GM21515 (cell line): ENCODE results near the gene U2AF1L4.
"Not testable (repeated sequence)": the region's sequence is repeated elsewhere in the genome, so short reads cannot be mapped to it uniquely, and the experiment has no call there.

Source experiments
- ATAC-seq: cut with Tn5 transposase; IDR thresholded peaks from one replicate; pipeline ENCODE4 v1.9.1; 2021; ENCODE audit not compliant: unreplicated experiment

The U2AF1L4 gene

DNA sequence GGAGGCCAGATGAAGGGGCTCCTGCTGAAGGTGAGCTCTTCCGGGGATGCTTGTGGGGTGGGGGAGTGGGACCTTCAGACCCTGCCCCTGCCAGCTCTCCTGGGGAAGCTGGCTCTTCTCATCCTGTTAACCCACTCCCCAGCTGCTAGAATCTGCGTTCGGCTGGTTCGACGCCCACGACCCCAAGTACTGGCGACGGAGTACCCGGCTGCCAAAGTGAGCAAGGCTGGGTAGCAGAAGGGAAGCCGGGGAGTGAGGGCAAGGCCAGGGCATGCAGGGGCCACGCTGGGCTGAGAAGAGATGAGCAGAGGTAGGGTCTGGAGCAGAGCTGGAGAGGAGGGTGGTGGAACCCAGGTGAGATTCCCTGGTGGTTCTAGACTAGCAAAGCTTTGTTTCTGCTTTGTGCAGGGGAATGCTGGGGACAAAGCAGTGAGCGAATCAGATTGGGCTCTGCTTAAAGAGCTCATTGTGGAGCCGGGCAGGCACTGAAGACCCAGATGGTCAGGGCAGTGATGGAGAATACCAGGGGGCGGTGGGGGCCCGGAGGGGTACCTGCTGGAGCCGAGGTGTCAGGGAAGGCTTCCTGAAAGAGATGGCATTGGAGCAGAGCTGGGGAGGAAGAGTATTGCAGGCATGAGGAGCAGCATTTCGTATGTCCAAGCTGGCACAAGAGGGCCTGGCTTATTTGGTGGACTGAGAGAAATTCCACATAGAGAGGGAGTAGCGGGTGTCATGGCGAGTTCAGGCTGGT lies 17.1 kb downstream of the U2AF1L4 start:
- no peak for ATAC-seq

DNA sequence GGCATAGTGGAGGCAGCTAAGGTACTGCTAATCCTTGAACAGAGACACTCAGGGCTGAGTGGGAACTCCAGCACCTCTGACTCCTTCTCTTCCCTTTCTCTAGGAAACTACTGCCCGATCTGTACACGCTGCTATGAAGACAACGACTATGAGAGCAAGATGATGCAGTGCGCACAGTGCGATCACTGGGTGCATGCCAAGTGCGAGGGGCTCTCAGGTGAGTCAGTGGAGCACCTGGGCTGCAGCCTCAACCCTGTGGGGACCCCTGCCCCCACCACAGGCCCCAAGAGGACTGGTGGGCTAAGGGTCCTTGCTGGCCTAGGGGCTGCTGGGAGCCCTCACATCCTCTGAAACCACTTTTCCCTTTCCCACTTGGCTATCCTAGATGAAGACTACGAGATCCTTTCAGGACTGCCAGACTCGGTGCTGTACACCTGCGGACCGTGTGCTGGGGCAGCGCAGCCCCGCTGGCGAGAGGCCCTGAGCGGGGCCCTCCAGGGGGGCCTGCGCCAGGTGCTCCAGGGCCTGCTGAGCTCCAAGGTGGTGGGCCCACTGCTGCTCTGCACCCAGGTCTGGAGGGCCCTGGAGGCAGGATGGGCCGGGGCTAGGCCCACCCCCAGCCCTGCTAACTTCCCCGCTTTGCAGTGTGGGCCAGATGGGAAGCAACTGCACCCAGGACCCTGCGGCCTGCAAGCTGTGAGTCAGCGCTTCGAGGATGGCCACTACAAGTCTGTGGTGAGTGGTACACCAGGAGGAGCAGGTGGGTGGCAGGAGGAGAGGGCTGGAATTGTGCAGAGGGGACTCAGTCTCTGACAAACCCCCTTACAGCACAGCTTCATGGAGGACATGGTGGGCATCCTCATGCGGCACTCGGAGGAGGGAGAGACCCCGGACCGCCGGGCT lies 17.9 kb downstream of the U2AF1L4 start:
- no peak for ATAC-seq

DNA sequence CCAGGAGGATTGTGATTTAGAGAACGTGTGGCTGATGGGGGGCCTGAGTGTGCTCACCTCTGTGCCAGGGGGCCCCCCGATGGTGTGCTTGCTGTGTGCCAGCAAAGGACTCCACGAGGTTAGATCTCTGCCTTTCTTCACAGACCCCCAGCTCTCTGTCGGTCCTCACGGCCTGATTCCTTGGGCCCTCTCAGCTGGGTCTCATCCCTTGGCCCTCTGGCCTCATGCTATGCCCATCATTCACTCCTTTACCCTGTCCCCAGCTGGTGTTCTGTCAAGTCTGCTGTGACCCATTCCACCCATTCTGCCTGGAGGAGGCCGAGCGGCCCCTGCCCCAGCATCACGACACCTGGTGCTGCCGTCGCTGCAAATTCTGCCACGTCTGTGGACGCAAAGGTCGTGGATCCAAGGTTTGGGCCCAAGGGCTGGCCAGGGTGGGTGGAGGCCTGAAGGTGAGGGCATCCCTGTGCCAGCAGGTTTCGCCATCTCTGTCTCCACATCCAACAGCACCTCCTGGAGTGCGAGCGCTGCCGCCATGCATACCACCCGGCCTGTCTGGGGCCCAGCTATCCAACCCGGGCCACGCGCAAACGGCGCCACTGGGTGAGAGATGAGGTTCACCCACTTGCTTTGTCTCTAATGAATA lies 19.9 kb downstream of the U2AF1L4 start:
- ATAC-seq = no peak

DNA sequence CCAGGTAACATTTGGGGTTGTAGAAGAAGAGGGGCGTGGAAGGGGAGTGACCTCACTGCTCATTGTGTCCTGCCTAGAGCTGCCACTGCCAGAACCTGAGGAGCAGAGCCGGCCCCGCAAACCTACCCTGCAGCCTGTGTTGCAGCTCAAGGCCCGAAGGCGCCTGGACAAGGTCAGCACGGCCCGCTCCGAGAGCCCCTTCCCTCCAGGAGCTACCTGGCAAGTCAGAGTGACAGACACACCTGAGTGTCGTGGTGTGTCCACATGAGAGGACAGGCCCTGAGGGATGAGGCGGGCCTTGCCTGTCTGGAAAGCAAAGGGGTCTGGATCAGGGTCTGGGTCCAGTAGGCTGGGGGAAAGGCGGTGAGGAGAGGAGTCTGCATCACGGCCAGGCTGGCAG lies 20.7 kb downstream of the U2AF1L4 start:
- no peak for ATAC-seq

- not testable (repeated sequence) for ATAC-seq
Measured at GRCh38 chr19:35724132-35724531, 21.1 kb downstream of the U2AF1L4 start.

- ATAC-seq = no peak
Measured at GRCh38 chr19:35723671-35724070, 21.5 kb downstream of the U2AF1L4 start.

- no peak for ATAC-seq
Measured at GRCh38 chr19:35722897-35723296, 22.3 kb downstream of the U2AF1L4 start.

DNA sequence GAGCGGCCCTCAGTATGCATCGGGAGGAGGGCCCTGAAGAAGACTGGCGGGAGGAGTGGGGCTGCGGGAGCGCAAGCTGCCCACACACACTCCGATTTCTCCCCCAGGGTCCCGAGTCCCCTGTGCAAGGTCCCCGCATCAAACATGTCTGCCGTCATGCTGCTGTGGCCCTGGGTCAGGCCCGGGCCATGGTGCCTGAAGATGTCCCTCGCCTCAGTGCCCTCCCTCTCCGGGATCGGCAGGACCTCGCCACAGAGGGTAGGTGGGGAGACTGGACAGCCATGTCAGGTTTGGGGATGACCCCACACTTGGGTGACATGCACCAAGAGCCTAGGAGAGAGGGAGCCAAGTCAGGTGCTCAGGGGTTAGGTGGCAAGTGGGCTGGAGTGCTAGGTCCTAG lies 22.8 kb downstream of the U2AF1L4 start:
- no peak for ATAC-seq

DNA sequence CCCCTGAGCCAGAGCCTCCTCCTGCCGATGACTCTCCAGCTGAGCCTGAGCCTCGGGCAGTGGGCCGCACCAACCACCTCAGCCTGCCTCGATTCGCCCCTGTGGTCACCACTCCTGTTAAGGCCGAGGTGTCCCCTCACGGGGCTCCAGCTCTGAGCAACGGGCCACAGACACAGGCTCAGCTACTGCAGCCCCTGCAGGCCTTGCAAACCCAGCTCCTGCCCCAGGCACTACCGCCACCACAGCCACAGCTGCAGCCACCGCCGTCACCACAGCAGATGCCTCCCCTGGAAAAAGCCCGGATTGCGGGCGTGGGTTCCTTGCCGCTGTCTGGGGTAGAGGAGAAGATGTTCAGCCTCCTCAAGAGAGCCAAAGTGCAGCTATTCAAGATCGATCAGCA lies 23.8 kb downstream of the U2AF1L4 start:
- no peak for ATAC-seq

- no peak for ATAC-seq
Measured at GRCh38 chr19:35720648-35721047, 24.6 kb downstream of the U2AF1L4 start.

GRCh38 chr19:35720163-35720524 lies 25.1 kb downstream of the U2AF1L4 start:
- no peak for ATAC-seq

DNA sequence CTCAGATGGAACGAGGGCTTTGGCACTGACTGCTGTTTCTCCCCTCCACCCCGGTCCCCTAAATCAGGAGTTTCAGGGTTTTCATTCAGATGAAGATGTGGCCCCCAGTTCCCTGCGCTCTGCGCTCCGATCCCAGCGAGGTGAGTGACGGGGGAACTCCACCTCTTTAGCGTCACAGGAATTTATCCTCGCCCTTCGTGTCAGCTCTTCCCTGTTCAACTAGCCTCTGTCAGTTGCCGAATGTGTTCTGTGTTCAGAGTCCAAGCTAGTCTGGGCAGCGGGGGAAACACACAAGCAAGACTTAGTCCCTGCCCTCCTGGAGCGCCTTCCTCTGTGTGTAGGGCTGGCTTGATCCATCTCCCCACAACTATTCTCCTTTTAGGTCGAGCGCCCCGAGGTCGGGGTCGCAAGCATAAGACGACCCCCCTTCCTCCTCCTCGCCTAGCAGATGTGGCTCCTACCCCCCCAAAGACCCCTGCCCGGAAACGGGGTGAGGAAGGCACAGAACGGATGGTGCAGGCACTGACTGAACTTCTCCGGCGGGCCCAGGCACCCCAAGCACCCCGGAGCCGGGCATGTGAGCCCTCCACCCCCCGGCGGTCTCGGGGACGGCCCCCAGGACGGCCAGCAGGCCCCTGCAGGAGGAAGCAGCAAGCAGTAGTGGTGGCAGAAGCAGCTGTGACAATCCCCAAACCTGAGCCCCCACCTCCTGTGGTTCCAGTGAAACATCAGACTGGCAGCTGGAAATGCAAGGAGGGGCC lies 25.6 kb downstream of the U2AF1L4 start:
- no peak for ATAC-seq

DNA sequence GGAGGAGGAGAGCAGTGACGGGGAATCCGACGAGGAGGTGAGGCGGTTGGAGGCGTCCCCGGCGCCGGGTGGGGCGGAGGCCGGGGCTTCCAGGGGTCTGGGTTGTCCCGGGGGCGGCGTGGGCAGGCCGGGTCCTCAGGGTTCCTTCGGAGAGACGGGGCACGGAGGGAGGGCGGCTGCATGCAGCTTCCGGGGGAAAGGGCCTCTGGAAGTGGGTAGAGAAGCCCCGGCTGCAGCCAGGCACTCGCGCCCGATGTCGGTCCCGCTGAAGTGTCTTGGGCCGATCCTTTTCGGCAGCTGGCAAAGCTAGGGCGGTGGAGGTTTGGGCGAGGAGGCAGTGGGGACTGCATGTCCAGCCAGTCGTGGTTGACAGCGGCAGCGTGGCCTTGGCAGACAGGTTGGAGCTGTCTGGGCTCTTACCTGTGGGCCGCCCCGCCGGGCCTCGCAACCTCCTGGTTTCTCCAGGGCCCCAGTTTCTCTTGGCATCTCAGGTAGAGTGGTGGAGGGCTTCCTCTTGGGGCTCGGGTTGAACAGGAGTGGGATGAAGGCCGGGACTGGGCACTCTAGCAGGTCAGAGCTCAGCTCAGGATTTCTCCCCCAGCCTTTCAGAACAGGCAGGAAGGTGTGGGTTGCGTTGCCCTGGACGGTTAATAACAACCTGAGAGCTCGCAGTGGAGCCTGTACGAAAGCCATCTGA lies 26.7 kb downstream of the U2AF1L4 start:
- no peak for ATAC-seq

GRCh38 chr19:35717665-35718344 lies 27.4 kb downstream of the U2AF1L4 start, which contains the start of gene KMT2B:
KMT2B (plus strand) TSS chr19:35718003; CDS start chr19:35718019, 16 bp downstream.
- ATAC-seq = peak; percentile 47

GRCh38 chr19:35716801-35717664 lies 28.2 kb downstream of the U2AF1L4 start:
- peak; percentile 52 for ATAC-seq

GRCh38 chr19:35715981-35716800 lies 29.0 kb downstream of the U2AF1L4 start:
- ATAC-seq = peak; percentile 0

DNA sequence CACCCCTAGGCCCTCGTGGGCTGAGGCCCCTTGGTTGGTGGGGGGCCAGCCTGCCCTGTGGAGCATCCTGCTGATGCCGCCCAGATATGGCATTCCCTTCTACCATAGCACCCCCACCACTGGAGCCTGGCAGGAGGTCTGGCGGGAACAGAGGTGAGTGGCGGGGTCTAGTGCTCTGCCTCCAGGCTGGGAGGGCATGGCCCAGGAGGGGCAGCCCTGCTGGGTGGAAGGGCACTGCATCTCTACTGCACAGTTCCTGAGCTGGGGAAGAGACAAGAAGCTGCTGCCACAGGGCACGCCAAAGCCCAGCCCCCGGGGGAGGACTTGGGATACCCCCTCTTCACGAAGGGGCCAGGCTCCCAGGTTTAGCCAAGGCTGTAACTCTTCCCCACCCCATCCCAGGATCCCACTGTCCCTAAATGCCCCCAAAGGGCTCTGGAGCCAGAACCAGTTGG lies 29.8 kb downstream of the U2AF1L4 start:
- no peak for ATAC-seq
